HepG2 (cell line): ENCODE data around the gene SLC6A8. TPM values are rescaled to one million over a fixed set of nuclear protein-coding genes. Genes with fewer than 3 reads are reported as not detected.

Source experiments
- ARID4A ChIP-seq: sonication (generic); formaldehyde crosslinking; IDR thresholded peaks from 2 replicates; pipeline ENCODE4 v1.5.0; 2020; ENCODE audit warnings: mild to moderate bottlenecking, missing genetic modification reagents, borderline replicate concordance
- ATM ChIP-seq: fragments of 450-650 bp; IDR thresholded peaks from 2 replicates; pipeline ENCODE4 v1.7.1; 2017; ENCODE audit warnings: mild to moderate bottlenecking, borderline replicate concordance
- HMG20B ChIP-seq: conservative IDR thresholded peaks from 2 replicates; pipeline ENCODE4 v1.6.1; 2016; ENCODE audit warnings: missing genetic modification reagents, missing compliant biosample characterization
- HOXA7 ChIP-seq: sonication (generic); formaldehyde crosslinking; IDR thresholded peaks from 2 replicates; pipeline ENCODE4 v1.8.1; 2022; ENCODE audit warnings: mild to moderate bottlenecking, missing genetic modification reagents, moderate library complexity
- KDM4B ChIP-seq: sonication (generic); formaldehyde crosslinking; IDR thresholded peaks from 2 replicates; pipeline ENCODE4 v1.4.0; 2020; ENCODE audit warnings: missing genetic modification reagents
- NCOA2 ChIP-seq: sonication (generic); formaldehyde crosslinking; IDR thresholded peaks from 2 replicates; pipeline ENCODE4 v1.8.0; 2022; ENCODE audit warnings: inconsistent platforms
- NCOR1 ChIP-seq: fragments of 200-600 bp; sonication (generic); IDR thresholded peaks from 2 replicates; pipeline ENCODE4 v1.7.0; 2017; ENCODE audit warnings: antibody characterized with exemption, low read length, borderline replicate concordance
- NONO ChIP-seq, 2 experiments: fragments of 450-650 bp in 1 of 2; sonication (generic) in 1 of 2; formaldehyde crosslinking in 1 of 2; IDR thresholded peaks in 1 of 2; conservative IDR thresholded peaks in 1 of 2; 2 replicates each; pipeline versions ENCODE4 v1.6.1 to v1.8.0; 2017 to 2022; ENCODE audit warnings: mild to moderate bottlenecking in 1 of 2, missing genetic modification reagents in 1 of 2, moderate library complexity in 1 of 2
- NR2F1 ChIP-seq, 2 experiments: fragments of 450-650 bp in 1 of 2; formaldehyde crosslinking in 1 of 2; IDR thresholded peaks; 2 replicates each; pipeline versions ENCODE4 v1.5.0 to v1.6.1; 2016 to 2020; ENCODE audit warnings: mild to moderate bottlenecking in 1 of 2, missing compliant biosample characterization in 1 of 2, missing genetic modification reagents in 1 of 2, moderate library complexity in 1 of 2
- PPARG ChIP-seq: conservative IDR thresholded peaks from 2 replicates; pipeline ENCODE4 v1.6.1; 2016; ENCODE audit warnings: missing biosample characterization, missing genetic modification reagents
- RXRA ChIP-seq: sonication (generic); formaldehyde crosslinking; IDR thresholded peaks from 2 replicates; pipeline ENCODE4 v1.5.1; 2020; ENCODE audit warnings: missing genetic modification reagents
- SMAD3 ChIP-seq: sonication (generic); formaldehyde crosslinking; IDR thresholded peaks from 2 replicates; pipeline ENCODE4 v1.4.0; 2020; ENCODE audit warnings: missing genetic modification reagents
- SOX5 ChIP-seq: IDR thresholded peaks from 2 replicates; pipeline ENCODE4 v1.6.1; 2016; ENCODE audit warnings: borderline replicate concordance
- STAG1 ChIP-seq: sonication (generic); formaldehyde crosslinking; IDR thresholded peaks from 2 replicates; pipeline ENCODE4 v1.4.0; 2020; ENCODE audit warnings: missing genetic modification reagents
- XBP1 ChIP-seq: sonication (generic); formaldehyde crosslinking; IDR thresholded peaks from 2 replicates; pipeline ENCODE4 v1.5.0; 2020; ENCODE audit warnings: missing genetic modification reagents
- ZNF430 ChIP-seq: sonication (generic); formaldehyde crosslinking; IDR thresholded peaks from 2 replicates; pipeline ENCODE4 v1.9.0; 2021; ENCODE audit warnings: mild to moderate bottlenecking, missing genetic modification reagents
- ZNF772 ChIP-seq: sonication (generic); formaldehyde crosslinking; IDR thresholded peaks from 2 replicates; pipeline ENCODE4 v1.5.0; 2020; ENCODE audit warnings: mild to moderate bottlenecking, missing genetic modification reagents
- polyA plus RNA-seq, 8 experiments: library from polyadenylated mRNA; depleted of rRNA in 3 of 8; stranded (reverse) in 7 of 8; unstranded in 1 of 8; fragments of >200 nt; fragmentation: Illumina TruSeq in 4 of 8; extraction: Trizol in 4 of 8; gene quantifications; 2 replicates each; pipeline versions ENCODE4 v1.2.1 to v1.2.3, GENCODE V29; 2011 to 2016; ENCODE audit warnings: low read depth in 4 of 8, missing spikeins in 1 of 8, mixed read lengths in 1 of 8; ENCODE audit not compliant: insufficient read depth in 1 of 8
- total RNA-seq, 5 experiments: library from RNA; depleted of rRNA; stranded (reverse); fragments of >200 nt; fragmentation: Illumina TruSeq; extraction: Trizol; gene quantifications; 2 replicates each; pipeline ENCODE4 v1.2.3, GENCODE V29; 2016; ENCODE audit warnings: low read depth in 1 of 5
- TF ChIP-seq, protein P1 (sequence below): sonication (generic); formaldehyde crosslinking; IDR thresholded peaks from 2 replicates; pipeline ENCODE4 v1.4.0; 2020; ENCODE audit warnings: missing genetic modification reagents
- TF ChIP-seq, protein P2 (sequence below): sonication (generic); formaldehyde crosslinking; IDR thresholded peaks from 2 replicates; pipeline ENCODE4 v1.4.0; 2020; ENCODE audit warnings: missing genetic modification reagents, borderline replicate concordance

SLC6A8 gene
- total and polyA plus RNA-seq, 2 of the 13 experiments (the other 11 are each of a cell fraction or from before 2014, with no cell fraction given), result 13.9 to 176 TPM

DNA sequence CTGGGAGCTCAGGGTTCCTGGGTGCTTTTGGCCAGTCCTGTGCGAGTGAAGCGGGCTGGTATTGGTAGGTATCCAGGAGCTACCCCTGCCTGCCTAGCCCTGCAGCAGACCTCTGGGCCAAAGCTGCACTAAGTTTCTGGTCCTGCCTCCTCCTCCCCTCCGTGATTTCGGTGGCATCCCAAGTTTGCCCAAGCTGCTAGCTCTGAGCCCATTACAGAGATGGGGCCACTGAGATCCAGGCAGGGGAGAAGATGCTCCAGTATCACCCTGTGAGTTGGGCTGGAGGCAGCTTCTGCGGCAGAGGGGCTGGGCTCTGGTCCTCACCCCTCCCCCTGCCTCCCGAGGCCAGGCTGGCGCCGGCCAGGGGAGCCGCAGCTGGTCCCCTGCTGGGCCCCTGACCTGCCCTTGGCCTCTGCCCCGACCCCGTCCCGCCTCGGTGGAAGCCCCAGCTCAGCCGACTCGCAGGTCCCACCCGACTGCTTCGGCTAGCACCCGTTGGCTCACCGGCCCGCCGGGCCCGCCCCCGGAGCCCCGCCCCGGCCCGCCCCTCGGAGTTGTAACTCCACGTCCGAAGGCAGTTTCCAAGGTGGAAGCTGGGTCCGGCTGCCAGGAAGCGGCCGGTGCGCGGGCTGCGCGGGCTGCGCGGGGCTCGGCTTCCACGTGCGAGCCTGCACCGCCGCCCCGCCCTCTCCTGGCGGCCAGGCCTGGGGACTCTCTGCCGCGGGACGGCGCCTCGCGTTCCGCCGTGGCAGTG lies 40.9 kb upstream of the SLC6A8 start, which contains the start of gene DUSP9 (continued):
- peak; percentile 97 to 99 for TF ChIP-seq NR2F1 (CRISPR knock-in tag; IDR thresholded peaks at IDR 0.05)
- TF ChIP-seq NCOR1, result peak; percentile 78; the same call in 1 of the 2 replicates
- TF ChIP-seq HOXA7, result no peak
- no peak for TF ChIP-seq ATM
- TF ChIP-seq, protein P1, sequence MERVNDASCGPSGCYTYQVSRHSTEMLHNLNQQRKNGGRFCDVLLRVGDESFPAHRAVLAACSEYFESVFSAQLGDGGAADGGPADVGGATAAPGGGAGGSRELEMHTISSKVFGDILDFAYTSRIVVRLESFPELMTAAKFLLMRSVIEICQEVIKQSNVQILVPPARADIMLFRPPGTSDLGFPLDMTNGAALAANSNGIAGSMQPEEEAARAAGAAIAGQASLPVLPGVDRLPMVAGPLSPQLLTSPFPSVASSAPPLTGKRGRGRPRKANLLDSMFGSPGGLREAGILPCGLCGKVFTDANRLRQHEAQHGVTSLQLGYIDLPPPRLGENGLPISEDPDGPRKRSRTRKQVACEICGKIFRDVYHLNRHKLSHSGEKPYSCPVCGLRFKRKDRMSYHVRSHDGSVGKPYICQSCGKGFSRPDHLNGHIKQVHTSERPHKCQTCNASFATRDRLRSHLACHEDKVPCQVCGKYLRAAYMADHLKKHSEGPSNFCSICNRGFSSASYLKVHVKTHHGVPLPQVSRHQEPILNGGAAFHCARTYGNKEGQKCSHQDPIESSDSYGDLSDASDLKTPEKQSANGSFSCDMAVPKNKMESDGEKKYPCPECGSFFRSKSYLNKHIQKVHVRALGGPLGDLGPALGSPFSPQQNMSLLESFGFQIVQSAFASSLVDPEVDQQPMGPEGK (CRISPR knock-in tag), result peak; percentile 84
- TF ChIP-seq KDM4B, result 0 out of 2 replicates have a peak, but pooled peaks have one; percentile 41
- no peak for TF ChIP-seq NONO (IDR thresholded peaks at IDR 0.05)
- TF ChIP-seq NONO (CRISPR knock-in tag; conservative IDR thresholded peaks at IDR 0.05), result peak; percentile 37; the same call in 1 of the 2 replicates
- no peak for TF ChIP-seq XBP1 (CRISPR knock-in tag)
- peak; percentile 43; the same call in 1 of the 2 replicates for TF ChIP-seq SOX5 (CRISPR knock-in tag)
- TF ChIP-seq PPARG (CRISPR knock-in tag), result peak; percentile 78
- TF ChIP-seq HMG20B (CRISPR knock-in tag), result peak; percentile 64; the same call in 1 of the 2 replicates
- TF ChIP-seq ARID4A (CRISPR knock-in tag), result peak; percentile 43; the same call in 1 of the 2 replicates
- TF ChIP-seq ZNF430 (CRISPR knock-in tag), result peak; percentile 76; the same call in 1 of the 2 replicates
- TF ChIP-seq SMAD3 (CRISPR knock-in tag), result 0 out of 2 replicates have a peak, but pooled peaks have one; percentile 32
- peak; percentile 99 for TF ChIP-seq RXRA (CRISPR knock-in tag)
- peak; percentile 57; the same call in 1 of the 2 replicates for TF ChIP-seq ZNF772 (CRISPR knock-in tag)
- TF ChIP-seq NCOA2 (CRISPR knock-in tag), result peak; percentile 86
- no peak for TF ChIP-seq STAG1 (CRISPR knock-in tag)
- TF ChIP-seq, protein P2, sequence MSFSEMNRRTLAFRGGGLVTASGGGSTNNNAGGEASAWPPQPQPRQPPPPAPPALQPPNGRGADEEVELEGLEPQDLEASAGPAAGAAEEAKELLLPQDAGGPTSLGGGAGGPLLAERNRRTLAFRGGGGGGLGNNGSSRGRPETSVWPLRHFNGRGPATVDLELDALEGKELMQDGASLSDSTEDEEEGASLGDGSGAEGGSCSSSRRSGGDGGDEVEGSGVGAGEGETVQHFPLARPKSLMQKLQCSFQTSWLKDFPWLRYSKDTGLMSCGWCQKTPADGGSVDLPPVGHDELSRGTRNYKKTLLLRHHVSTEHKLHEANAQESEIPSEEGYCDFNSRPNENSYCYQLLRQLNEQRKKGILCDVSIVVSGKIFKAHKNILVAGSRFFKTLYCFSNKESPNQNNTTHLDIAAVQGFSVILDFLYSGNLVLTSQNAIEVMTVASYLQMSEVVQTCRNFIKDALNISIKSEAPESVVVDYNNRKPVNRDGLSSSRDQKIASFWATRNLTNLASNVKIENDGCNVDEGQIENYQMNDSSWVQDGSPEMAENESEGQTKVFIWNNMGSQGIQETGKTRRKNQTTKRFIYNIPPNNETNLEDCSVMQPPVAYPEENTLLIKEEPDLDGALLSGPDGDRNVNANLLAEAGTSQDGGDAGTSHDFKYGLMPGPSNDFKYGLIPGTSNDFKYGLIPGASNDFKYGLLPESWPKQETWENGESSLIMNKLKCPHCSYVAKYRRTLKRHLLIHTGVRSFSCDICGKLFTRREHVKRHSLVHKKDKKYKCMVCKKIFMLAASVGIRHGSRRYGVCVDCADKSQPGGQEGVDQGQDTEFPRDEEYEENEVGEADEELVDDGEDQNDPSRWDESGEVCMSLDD (CRISPR knock-in tag), result peak; percentile 53; the same call in 1 of the 2 replicates
